HUES64 (cell line): ENCODE data around the gene TCF12.

Experiments used
- H3K27ac ChIP-seq: 2 replicates; pipeline ENCODE4 v1.7.0; 2013; ENCODE audit warnings: low read depth, low read length, inconsistent platforms
- H3K27me3 ChIP-seq: 2 replicates; pipeline ENCODE4 v1.6.1; 2013; ENCODE audit warnings: mild to moderate bottlenecking, low read length; ENCODE audit not compliant: insufficient read depth
- H3K36me3 ChIP-seq: 2 replicates; pipeline ENCODE4 v1.6.1; 2013; ENCODE audit warnings: mild to moderate bottlenecking, low read length; ENCODE audit not compliant: insufficient read depth
- H3K4me1 ChIP-seq: 2 replicates; pipeline ENCODE4 v1.6.1; 2013; ENCODE audit warnings: mild to moderate bottlenecking, low read length, moderate library complexity; ENCODE audit not compliant: insufficient read depth
- H3K4me3 ChIP-seq: 2 replicates; pipeline ENCODE4 v1.5.1; 2013; ENCODE audit warnings: mild to moderate bottlenecking, low read length, moderate library complexity
- H3K9ac ChIP-seq: 2 replicates; pipeline ENCODE4 v1.6.1; 2013; ENCODE audit warnings: mild to moderate bottlenecking, low read depth, low read length
- H3K9me3 ChIP-seq: 2 replicates; pipeline ENCODE4 v1.6.1; 2013; ENCODE audit warnings: low read depth, low read length; ENCODE audit not compliant: insufficient read depth
- WGBS: fragments of 150-250, 120-280 bp; methylation state at CpG from one replicate; pipeline ENCODE4 v1.1.7; 2013; ENCODE audit warnings: missing lambda C conversion rate; 5-methylcytosine and 5-hydroxymethylcytosine counted together

Gene TCF12

DNA sequence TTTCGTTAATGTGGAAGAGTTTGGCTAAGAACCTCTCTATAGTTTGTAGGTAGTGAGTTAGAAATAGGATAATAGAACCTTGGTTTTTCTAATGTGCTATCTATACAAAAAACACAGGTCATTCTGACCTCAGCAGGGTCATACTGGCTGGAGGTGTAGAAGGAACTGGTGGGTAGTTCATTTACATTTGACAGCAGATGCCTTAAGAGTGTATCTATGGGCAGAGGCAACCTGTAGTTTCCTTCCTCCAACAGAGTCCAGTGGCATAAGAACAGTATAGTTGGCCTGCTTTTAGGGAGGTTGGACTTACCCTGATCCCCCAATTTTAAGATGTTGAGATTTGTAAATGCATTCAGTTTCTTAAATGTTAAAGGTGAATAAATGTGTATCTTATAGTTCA is 152.2 kb downstream of the TCF12 start:
- Histone ChIP-seq H3K36me3 (no peaks in the 10 kb centered on the region), H3K27me3 (no peaks in the 10 kb centered on the region), H3K27ac (no peak overlapping the region), H3K4me3 (no peak overlapping the region), H3K9me3 (no peaks in the 10 kb centered on the region), H3K9ac (no peak overlapping the region), H3K4me1 (peaks cover 25% of the 10 kb centered on the region)
- 86% methylated on average over 1 of the region's 1 CpG for WGBS

DNA sequence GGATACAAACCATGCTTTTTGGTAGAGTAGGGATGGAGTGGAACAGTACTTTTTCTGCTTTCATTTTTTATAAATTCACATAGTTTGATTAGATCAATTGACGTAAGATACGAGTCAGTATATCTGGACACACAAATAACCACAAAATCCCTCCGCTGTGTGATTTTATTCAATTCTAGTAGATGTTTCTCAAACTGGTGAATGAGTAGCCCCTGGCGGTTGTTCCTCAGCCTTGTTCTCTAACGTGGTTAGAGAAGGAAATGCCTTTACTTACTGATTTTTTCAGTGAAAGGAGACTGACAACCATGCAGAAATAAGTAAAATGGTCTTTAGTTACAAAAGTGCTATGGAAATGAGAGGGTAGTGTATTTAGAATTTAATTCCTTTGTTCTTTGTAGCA is 161.0 kb downstream of the TCF12 start:
- 51% methylated on average over 2 of the region's 5 CpGs for WGBS
- no peaks in the 10 kb centered on the region for H3K9me3 ChIP-seq
- H3K4me3 ChIP-seq, result no peak overlapping the region
- H3K36me3 ChIP-seq, result no peaks in the 10 kb centered on the region
- H3K9ac ChIP-seq, result no peak overlapping the region
- H3K27ac ChIP-seq, result no peak overlapping the region
- no peaks in the 10 kb centered on the region for H3K27me3 ChIP-seq
- peaks cover 19% of the 10 kb centered on the region; the same call in 1 of the 2 replicates for H3K4me1 ChIP-seq

DNA sequence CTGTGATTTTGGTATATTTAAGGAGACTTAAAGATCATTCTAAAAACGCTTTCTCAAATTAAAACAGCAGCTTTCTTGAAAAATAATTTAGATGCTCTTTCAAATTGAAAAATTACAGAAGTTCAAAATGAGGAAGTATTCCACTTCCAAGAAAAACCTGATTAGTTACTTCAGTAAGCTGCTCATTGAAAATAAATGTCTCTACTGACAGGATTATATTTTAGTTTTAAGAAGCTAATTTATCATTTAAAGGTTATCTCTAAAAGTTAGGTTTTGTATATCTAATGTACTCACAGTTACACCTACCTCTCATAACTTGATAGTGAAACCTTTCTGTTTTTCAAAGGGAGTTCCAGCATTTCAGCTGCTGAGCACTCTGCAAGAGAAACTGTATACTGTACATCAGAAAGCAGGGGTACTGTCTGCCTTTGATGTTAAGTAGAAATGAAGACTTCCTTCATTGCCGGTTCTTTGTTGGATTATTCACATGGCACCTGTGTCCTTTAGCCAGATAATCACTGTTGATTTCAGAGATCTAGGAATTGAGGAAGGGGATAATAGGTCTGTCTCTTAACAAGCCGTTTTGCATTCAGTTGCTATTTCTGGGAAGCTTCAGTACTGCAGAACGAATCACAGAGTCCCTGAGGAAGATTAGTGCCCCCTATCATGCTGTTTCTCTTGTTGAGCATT is 161.6 kb downstream of the TCF12 start:
- 50% methylated on average over 3 of the region's 4 CpGs for WGBS
- no peaks in the 10 kb centered on the region for H3K9me3 ChIP-seq

DNA sequence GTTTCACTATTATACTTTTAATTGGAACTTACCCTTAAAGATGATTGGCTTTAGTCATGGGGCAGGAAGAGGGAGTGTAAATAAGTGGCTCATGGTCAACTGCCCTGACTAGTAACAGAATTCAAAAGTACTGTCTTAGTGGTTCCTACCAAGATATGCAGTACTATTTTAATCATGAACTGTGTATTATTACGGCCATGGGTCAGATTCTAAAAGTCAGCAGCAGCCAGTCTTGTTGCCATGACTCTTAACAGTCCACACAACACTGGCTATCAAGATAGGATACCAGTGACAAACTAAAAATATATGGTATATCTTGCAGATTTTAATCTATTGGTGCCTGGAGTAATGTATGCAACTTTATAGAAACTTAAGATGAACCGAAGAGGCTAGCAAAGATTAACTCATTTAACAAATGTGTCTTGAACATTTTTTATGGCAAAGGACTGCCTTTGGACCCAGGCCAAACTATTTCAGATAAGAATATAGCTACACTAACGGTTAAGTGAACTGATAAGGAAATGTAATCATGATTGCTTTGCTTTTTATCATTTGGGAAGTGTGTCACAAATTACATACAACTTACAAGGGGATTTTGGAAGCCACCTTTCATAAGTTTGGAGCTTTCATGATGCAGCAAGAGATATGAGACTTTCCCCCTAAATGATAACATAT is 163.7 kb downstream of the TCF12 start:
- H3K36me3 ChIP-seq, result no peaks in the 10 kb centered on the region
- 97% methylated on average over 2 of the region's 3 CpGs for WGBS
- no peak overlapping the region for H3K27ac ChIP-seq
- H3K9ac ChIP-seq, result no peak overlapping the region
- H3K9me3 ChIP-seq, result no peaks in the 10 kb centered on the region
- H3K27me3 ChIP-seq, result no peaks in the 10 kb centered on the region
- H3K4me3 ChIP-seq, result no peak overlapping the region
- peaks cover 19% of the 10 kb centered on the region; the same call in 1 of the 2 replicates for H3K4me1 ChIP-seq

More for the DNA sequence above, 161.6 kb downstream of the TCF12 start:
- H3K36me3 ChIP-seq, result no peaks in the 10 kb centered on the region
- H3K27ac ChIP-seq, result no peak overlapping the region
- no peak overlapping the region for H3K9ac ChIP-seq
- H3K4me1 ChIP-seq, result peaks cover 19% of the 10 kb centered on the region; the same call in 1 of the 2 replicates
- H3K4me3 ChIP-seq, result no peak overlapping the region
- H3K27me3 ChIP-seq, result no peaks in the 10 kb centered on the region

DNA sequence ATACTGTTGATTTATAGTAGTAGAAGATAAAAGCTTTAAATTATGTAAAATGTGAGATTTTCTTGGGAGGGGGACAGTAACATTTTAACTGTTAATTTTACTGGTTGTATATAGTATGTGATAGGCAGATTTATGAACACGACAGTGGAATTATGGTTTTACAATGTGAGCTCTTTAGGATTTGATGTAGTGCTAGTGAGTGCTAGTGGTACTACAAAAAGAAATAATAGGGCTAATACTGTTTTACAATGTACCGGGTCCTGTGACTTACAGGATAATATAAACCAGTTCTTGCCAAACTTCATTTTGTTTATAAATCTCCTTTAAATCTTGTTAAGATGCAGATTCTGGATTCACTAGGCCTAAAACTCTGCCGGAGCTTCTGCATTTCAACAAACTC is 165.7 kb downstream of the TCF12 start:
- Histone ChIP-seq H3K4me1 (peaks cover 17% of the 10 kb centered on the region; the same call in 1 of the 2 replicates), H3K9ac (no peak overlapping the region), H3K9me3 (no peaks in the 10 kb centered on the region), H3K27me3 (no peaks in the 10 kb centered on the region), H3K4me3 (no peak overlapping the region), H3K36me3 (no peaks in the 10 kb centered on the region), H3K27ac (no peak overlapping the region)
- WGBS, result 82% methylated on average over 3 of the region's 3 CpGs

DNA sequence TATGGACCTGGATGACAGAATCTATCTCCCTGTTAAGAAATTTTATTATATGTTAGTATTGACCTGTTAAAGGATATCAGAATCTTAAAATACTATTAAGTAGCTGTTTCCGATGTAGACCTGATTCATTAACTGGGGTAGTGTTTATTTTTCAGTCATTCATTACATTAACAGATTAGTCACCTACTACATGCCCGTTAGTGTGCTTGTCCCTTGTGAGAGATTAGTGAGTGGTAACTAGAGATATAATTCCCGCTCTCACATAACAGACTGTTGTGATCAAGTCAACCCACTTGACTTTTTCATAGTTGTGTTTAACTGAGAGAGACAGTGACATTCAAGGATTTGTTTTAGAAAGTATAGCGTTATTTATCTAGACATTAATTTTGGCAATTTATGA is 166.8 kb downstream of the TCF12 start:
- WGBS, result 100% methylated on average over 2 of the region's 4 CpGs

DNA sequence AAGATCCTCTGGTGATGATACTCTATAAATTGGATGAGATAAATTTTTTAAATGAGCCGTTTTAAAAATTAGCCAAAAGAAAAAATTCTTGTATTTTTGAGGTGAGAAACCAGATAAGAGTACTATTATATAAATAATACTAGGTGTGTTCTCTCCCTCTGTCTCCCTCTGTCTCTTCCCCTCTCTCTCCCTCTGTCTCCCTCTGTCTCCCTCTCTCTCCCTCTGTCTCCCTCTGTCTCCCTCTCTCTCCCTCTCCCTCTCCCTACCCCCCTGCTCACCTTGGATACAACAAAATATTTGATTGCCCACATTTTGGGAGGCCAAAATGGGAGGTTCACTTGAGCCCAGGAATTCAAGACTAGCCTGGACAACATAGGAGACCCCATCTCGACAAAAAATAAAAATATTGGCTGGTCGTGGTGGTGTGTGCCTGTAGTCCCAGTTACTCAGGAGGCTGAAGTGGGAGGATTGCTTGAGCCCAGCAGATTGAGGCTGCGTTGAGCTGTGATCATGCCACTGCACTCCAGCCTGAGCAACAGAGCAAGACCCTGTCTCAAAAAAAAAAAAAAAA is 168.5 kb downstream of the TCF12 start:
- WGBS, result 97% methylated on average over 4 of the region's 4 CpGs
- no peaks in the 10 kb centered on the region for H3K27me3 ChIP-seq
- H3K4me3 ChIP-seq, result no peak overlapping the region
- H3K36me3 ChIP-seq, result no peaks in the 10 kb centered on the region; the same call in 1 of the 2 replicates
- no peak overlapping the region for H3K9ac ChIP-seq
- no peaks in the 10 kb centered on the region for H3K9me3 ChIP-seq
- H3K27ac ChIP-seq, result no peak overlapping the region
- H3K4me1 ChIP-seq, result 0 out of 2 replicates have a peak, but pooled peaks cover 3% of the 10 kb centered on the region

More for the DNA sequence above, 166.8 kb downstream of the TCF12 start:
- Histone ChIP-seq H3K27me3 (no peaks in the 10 kb centered on the region), H3K9me3 (no peaks in the 10 kb centered on the region), H3K9ac (no peak overlapping the region), H3K36me3 (no peaks in the 10 kb centered on the region), H3K4me1 (peaks cover 7% of the 10 kb centered on the region; the same call in 1 of the 2 replicates), H3K27ac (no peak overlapping the region), H3K4me3 (no peak overlapping the region)

DNA sequence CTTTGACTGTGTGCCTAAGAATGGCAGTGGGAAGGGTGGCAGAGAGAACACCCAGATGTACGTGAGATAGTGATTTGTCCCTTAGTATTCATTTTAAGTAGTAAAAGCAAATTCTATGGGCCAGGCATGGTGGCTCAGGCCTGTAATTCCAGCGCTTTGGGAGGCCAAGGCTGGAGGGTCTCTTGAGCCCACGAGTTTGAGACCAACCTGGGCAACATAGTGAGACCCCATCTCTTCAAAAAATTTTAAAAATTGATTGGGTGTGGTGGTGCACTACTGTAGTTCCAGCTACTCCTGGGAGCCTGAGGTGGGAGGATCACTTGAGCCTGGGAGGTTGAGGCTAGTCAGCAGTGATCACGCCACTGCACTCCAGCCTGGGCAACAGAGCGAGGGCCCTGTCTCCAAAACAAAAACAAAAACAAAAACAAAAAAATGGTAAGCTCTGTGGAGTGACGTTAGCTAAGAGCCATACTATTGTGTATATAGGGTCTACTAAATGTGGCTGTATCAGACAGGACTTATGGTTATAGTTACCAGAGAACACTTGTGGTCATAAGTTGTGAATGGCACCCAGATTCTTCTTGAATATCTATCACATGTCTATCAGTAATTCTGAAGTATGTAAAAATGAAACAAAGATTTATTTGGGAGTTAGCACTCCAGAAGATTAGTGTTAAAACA is 171.5 kb downstream of the TCF12 start:
- Histone ChIP-seq H3K9ac (no peak overlapping the region), H3K4me3 (no peak overlapping the region), H3K36me3 (peaks cover 19% of the 10 kb centered on the region), H3K4me1 (peaks cover 14% of the 10 kb centered on the region), H3K27ac (no peak overlapping the region), H3K27me3 (no peaks in the 10 kb centered on the region), H3K9me3 (no peaks in the 10 kb centered on the region)
- 90% methylated on average over 4 of the region's 6 CpGs for WGBS

DNA sequence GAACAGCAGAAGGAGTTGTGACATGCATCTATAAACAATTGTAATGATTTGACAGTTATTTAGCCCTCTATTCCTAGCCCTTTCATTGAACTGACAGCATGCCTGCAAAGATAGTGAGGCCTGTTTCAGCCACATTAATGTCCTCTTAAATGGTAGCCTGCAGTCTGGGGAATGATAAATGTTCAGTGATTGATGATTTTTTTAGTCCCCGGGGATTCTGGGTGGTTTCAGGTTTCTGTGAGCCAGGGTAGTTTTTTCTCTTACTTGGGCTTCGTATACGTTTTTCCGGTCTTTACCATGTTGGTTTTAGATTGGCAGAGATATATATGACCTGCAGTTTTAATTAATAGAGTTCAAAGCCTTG is 172.0 kb downstream of the TCF12 start:
- H3K4me3 ChIP-seq, result no peak overlapping the region
- H3K9me3 ChIP-seq, result no peaks in the 10 kb centered on the region
- no peak overlapping the region for H3K27ac ChIP-seq
- H3K9ac ChIP-seq, result no peak overlapping the region
- H3K27me3 ChIP-seq, result no peaks in the 10 kb centered on the region
- WGBS, result 89% methylated on average over 4 of the region's 4 CpGs
- H3K36me3 ChIP-seq, result peaks cover 22% of the 10 kb centered on the region
- peaks cover 14% of the 10 kb centered on the region for H3K4me1 ChIP-seq

DNA sequence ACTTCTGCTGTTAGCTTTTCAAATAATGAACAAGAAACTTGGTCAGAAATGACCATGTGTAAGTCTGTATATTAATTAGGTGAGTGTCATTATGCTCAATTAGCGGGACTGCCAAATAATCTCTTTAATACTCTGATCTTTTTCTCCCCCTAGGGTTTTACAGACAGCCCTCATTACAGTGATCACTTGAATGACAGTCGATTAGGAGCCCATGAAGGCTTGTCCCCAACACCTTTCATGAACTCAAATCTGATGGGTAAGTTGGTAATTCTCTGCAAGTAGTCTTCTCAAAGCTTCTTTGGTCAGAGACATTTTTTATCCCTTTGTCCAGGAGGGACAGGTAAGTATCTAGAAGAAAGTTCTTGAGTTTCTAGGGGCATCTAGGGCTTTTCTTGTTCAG is 173.2 kb downstream of the TCF12 start:
- Histone ChIP-seq H3K27ac (no peak overlapping the region), H3K27me3 (no peaks in the 10 kb centered on the region), H3K9ac (no peak overlapping the region), H3K4me3 (no peak overlapping the region), H3K4me1 (peaks cover 14% of the 10 kb centered on the region), H3K9me3 (no peaks in the 10 kb centered on the region), H3K36me3 (peaks cover 24% of the 10 kb centered on the region)
- 88% methylated on average over 2 of the region's 2 CpGs for WGBS

DNA sequence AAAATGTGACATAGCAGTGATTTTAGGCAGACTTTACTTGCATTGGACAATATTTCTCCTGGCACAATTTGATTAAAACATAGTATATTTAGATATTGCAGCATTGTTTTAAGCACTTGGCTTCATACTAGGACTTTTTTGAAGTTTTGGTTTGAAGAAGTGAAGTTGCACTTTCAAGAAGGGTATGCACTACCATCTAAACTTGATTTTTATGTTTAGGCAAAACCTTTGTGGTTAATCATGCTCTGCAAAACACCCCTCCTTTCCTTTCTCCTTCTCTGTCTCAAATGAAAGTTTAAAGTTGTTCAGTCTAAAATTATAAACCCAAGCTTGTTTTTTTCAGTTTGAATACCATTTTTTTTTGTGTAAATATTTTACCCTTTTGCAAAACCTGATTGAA is 173.8 kb downstream of the TCF12 start:
- H3K4me1 ChIP-seq, result peaks cover 14% of the 10 kb centered on the region
- H3K4me3 ChIP-seq, result no peak overlapping the region
- no peaks in the 10 kb centered on the region for H3K9me3 ChIP-seq
- no peak overlapping the region for H3K9ac ChIP-seq
- H3K36me3 ChIP-seq, result peaks cover 24% of the 10 kb centered on the region
- no peak overlapping the region for H3K27ac ChIP-seq
- no peaks in the 10 kb centered on the region for H3K27me3 ChIP-seq
